Tibial nerve (tissue), 4 donors: ENCODE results near the gene CGAS. TPM values are rescaled to one million over a fixed set of nuclear protein-coding genes. Genes with fewer than 3 reads are reported as not detected.

Experiments
- DNase-seq, 2 donors: peaks; one replicate each; pipeline ENCODE4 v3.0.0-alpha.2; 2019; ENCODE audit warnings: low spot score in 2 of 2
- H3K27ac ChIP-seq, 4 donors: fragments of 200-600 bp; sonication (generic) in 3 of 4; one replicate each; pipeline ENCODE4 v1.5.1; 2017 to 2019; ENCODE audit warnings: mild to moderate bottlenecking in 1 of 4
- H3K27me3 ChIP-seq, 2 donors: fragments of 200-600 bp; sonication (generic) in 1 of 2; one replicate each; pipeline versions ENCODE4 v1.5.1 to v1.6.0; 2017 to 2019
- H3K36me3 ChIP-seq, 3 donors: fragments of 200-600 bp; sonication (generic); one replicate each; pipeline ENCODE4 v1.5.1; 2018 to 2019
- H3K4me1 ChIP-seq, 4 donors: fragments of 200-600 bp; sonication (generic) in 3 of 4; one replicate each; pipeline ENCODE4 v1.5.1; 2017 to 2019
- H3K4me3 ChIP-seq, 4 donors: fragments of 200-600 bp; sonication (generic) in 3 of 4; one replicate each; pipeline ENCODE4 v1.5.1; 2017 to 2019; ENCODE audit warnings: mild to moderate bottlenecking in 1 of 4, moderate library complexity in 1 of 4
- H3K9me3 ChIP-seq, 4 donors: fragments of 200-600 bp; sonication (generic) in 3 of 4; one replicate each; pipeline ENCODE4 v1.5.1; 2017 to 2019
- EP300 ChIP-seq, 2 donors: sonication (generic); formaldehyde crosslinking; IDR thresholded peaks; one replicate each; pipeline ENCODE4 v1.6.1; 2017; ENCODE audit warnings: antibody characterized with exemption in 2 of 2, mild to moderate bottlenecking in 1 of 2
- POLR2A ChIP-seq, 2 donors: fragments of 450-650 bp; IDR thresholded peaks; one replicate each; pipeline ENCODE4 v1.6.1; 2017; ENCODE audit warnings: antibody characterized with exemption in 2 of 2, mild to moderate bottlenecking in 2 of 2, moderate library complexity in 2 of 2
- WGBS, 2 donors: methylation state at CpG; one replicate each; pipeline ENCODE4 v1.1.5; 2018; 5-methylcytosine and 5-hydroxymethylcytosine counted together
- total RNA-seq, 4 donors: library from RNA; depleted of rRNA; stranded (reverse); fragments of >200 nt; gene quantifications; one replicate each; pipeline ENCODE4 v1.1.0, GENCODE V29; 2016
- TF ChIP-seq, protein P1 (sequence below), 5 experiments: fragments of 200-600 bp in 3 of 5; fragments of 450-650 bp in 2 of 5; sonication (generic) in 3 of 5; IDR thresholded peaks; one replicate each; pipeline ENCODE4 v1.5.1; 2016 to 2019; ENCODE audit warnings: antibody characterized with exemption in 5 of 5, mild to moderate bottlenecking in 3 of 5, moderate library complexity in 2 of 5

The CGAS gene
- total RNA-seq = 1 to 10 TPM; 5.9 to 9.8 (median 7.1) TPM

DNA sequence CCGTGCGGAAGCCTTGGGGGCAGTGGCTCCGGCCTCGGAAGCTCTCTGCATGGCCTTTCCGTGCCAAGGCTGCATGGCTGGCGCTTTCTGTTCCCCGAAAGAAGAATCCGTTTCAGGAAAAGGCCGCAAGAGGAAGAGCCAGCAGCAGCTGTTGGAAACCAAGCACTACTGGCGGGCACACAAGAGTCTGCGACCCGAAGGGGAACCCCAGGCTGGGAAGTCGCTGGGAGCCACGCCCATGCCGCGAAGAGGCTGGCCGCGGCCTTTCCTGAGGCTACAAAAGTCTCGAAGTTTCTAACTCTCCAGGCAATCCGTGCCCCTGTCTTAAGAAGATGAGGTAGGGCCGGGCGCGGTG is at the start of gene CGAS:
TSS of gene CGAS (minus strand) at position 191 of the 355 bp plus-strand sequence. CDS start at position 75, 116 bp downstream.
- peak; percentile 17 to 83 for TF ChIP-seq EP300 (IDR thresholded peaks at IDR 0.05)
- TF ChIP-seq, protein P1, sequence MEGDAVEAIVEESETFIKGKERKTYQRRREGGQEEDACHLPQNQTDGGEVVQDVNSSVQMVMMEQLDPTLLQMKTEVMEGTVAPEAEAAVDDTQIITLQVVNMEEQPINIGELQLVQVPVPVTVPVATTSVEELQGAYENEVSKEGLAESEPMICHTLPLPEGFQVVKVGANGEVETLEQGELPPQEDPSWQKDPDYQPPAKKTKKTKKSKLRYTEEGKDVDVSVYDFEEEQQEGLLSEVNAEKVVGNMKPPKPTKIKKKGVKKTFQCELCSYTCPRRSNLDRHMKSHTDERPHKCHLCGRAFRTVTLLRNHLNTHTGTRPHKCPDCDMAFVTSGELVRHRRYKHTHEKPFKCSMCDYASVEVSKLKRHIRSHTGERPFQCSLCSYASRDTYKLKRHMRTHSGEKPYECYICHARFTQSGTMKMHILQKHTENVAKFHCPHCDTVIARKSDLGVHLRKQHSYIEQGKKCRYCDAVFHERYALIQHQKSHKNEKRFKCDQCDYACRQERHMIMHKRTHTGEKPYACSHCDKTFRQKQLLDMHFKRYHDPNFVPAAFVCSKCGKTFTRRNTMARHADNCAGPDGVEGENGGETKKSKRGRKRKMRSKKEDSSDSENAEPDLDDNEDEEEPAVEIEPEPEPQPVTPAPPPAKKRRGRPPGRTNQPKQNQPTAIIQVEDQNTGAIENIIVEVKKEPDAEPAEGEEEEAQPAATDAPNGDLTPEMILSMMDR (IDR thresholded peaks at IDR 0.05) = no peak
- TF ChIP-seq POLR2A (IDR thresholded peaks at IDR 0.05) = peak in 1 of 2 donors; percentile 61

DNA sequence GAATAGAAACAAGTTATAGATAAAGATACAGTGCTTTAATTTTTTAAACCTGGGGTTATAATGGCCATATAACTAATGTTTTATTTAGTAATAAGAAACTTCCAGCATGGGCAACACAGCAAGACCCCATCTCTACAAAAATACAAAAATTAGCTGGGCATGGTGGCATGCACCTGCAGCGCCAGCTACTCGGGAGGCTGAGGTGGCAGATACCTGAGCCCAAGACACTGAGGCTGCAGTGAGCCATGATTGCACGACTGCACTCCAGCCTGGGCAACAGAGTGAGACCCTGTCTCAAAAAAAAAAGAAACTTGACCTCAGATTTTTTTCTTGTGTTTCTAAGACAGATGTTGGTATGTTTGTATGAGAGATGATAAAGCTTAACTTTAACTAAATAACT is 45.8 kb upstream of the CGAS start:
- H3K4me3 ChIP-seq = no peak overlapping the region
- H3K27me3 ChIP-seq = no peaks in the 10 kb centered on the region
- no peaks in the 10 kb centered on the region for H3K4me1 ChIP-seq
- H3K9me3 ChIP-seq = no peaks in the 10 kb centered on the region
- no peak overlapping the region for H3K27ac ChIP-seq
- peaks cover 2 to 98% (median 4%) of the 10 kb centered on the region in 3 donors for H3K36me3 ChIP-seq
- TF ChIP-seq POLR2A (IDR thresholded peaks at IDR 0.05) = no peak
- TF ChIP-seq EP300 (IDR thresholded peaks at IDR 0.05) = no peak
- TF ChIP-seq, protein P1 (IDR thresholded peaks at IDR 0.05) = no peak
- 91 to 95% methylated on average over 3 of the region's 3 CpGs for WGBS, 2 donors
- no peak for DNase-seq

More for the DNA sequence above, at the start of gene CGAS:
- Histone ChIP-seq H3K27ac (peak within 1 kb of the TSS; percentile 40 to 92 (median 88)), H3K27me3 (no peaks in the 10 kb centered on the region), H3K9me3 (no peaks in the 10 kb centered on the region), H3K4me3 (peak within 1 kb of the TSS; percentile 55 to 85 (median 75)), H3K36me3 (peaks cover 0 to 13% (median 0%) of the 10 kb centered on the region in 3 donors), H3K4me1 (peaks cover 0 to 23% (median 3%) of the 10 kb centered on the region in 4 donors)
- WGBS, 2 donors = 8 to 10% methylated on average over 13 to 23 of the region's 23 CpGs
- DNase-seq = peak; percentile 51 to 59

DNA sequence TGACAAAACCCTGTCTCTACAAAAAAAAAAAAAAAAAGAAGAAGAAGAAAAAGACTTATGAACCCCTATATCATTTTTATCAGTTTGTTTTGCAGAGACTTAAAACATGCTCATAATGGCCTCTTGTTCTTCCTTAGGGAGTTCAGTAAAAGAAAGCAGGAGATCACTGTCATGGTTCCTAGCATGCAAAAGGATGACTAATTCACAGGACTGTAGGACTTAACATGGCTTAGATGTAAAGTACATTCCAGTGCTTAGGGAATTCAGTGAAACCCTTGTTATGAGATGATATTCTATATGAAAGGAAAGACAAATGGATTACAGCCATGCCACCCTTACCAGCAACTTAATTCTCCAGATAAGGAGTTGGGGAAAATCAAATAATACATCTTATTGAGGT is 39.3 kb upstream of the CGAS start:
- peaks cover 0 to 96% (median 11%) of the 10 kb centered on the region in 3 donors for H3K36me3 ChIP-seq
- H3K4me3 ChIP-seq = no peak overlapping the region

DNA sequence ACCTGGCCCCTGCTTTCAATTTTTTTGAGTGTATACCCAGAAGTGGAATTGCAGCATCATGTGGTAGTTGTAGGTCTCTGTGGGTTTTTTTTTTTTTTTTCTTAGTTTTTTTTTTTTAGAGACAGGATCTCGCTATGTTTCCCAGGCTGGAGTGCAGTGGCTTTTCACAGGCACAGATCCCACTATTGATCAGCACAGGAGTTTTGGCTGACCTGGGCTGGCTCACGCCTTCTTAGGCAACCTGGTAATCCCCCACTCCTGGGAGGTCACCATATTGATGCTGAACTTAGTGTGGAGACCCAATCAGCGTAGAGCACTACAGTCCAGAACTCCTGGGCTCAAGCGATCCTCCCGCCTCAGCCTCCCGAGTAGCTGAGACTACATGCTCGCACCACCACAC is 35.4 kb upstream of the CGAS start:
- Histone ChIP-seq H3K27ac (no peak overlapping the region), H3K9me3 (peaks cover 0 to 7% (median 0%) of the 10 kb centered on the region in 4 donors), H3K4me1 (no peaks in the 10 kb centered on the region), H3K36me3 (peaks cover 0 to 99% (median 27%) of the 10 kb centered on the region in 3 donors), H3K4me3 (no peak overlapping the region), H3K27me3 (no peaks in the 10 kb centered on the region)
- no peak for DNase-seq
- WGBS, 2 donors = 89 to 98% methylated on average over 6 to 7 of the region's 7 CpGs
- TF ChIP-seq POLR2A (IDR thresholded peaks at IDR 0.05) (no peak), EP300 (IDR thresholded peaks at IDR 0.05) (no peak)
- TF ChIP-seq, protein P1 (IDR thresholded peaks at IDR 0.05) = no peak

More for the DNA sequence above, 39.3 kb upstream of the CGAS start:
- H3K9me3 ChIP-seq = peaks cover 0 to 7% (median 0%) of the 10 kb centered on the region in 4 donors
- no peak overlapping the region for H3K27ac ChIP-seq
- H3K4me1 ChIP-seq = no peaks in the 10 kb centered on the region
- TF ChIP-seq, protein P1 (IDR thresholded peaks at IDR 0.05) = no peak
- TF ChIP-seq POLR2A (IDR thresholded peaks at IDR 0.05) = no peak
- no peak for TF ChIP-seq EP300 (IDR thresholded peaks at IDR 0.05)
- no peaks in the 10 kb centered on the region for H3K27me3 ChIP-seq
- DNase-seq = no peak

DNA sequence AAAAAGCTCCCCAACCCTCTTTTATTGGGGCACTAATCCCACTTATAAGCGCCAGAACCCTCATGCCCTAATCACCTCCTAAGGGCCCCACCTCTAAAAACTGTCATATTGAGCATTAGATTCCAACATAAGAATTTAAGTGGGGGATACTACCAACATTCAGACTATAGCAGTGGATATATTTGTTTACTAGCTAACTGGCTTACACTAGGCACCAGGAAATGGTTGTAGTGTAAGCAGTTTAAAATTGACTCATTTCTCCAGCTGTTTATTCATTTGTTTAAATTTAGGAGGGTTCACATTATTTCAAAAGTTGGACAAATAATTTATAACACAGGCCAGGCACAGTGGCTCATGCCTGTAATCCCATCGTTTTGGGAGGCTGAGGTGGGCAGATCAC is 32.3 kb upstream of the CGAS start:
- no peak overlapping the region for H3K27ac ChIP-seq
- no peaks in the 10 kb centered on the region for H3K4me1 ChIP-seq
- H3K36me3 ChIP-seq = peaks cover 4 to 100% (median 49%) of the 10 kb centered on the region in 3 donors
- no peaks in the 10 kb centered on the region for H3K27me3 ChIP-seq
- TF ChIP-seq, protein P1 (IDR thresholded peaks at IDR 0.05) = no peak
- TF ChIP-seq EP300 (IDR thresholded peaks at IDR 0.05) (no peak), POLR2A (IDR thresholded peaks at IDR 0.05) (no peak)
- 89 to 90% methylated on average over 2 of the region's 2 CpGs for WGBS, 2 donors
- H3K4me3 ChIP-seq = no peak overlapping the region
- DNase-seq = no peak
- no peaks in the 10 kb centered on the region for H3K9me3 ChIP-seq
